ENCODE results near the gene COX7A1.
"Not testable (repeated sequence)": the region's sequence is repeated elsewhere in the genome, so short reads cannot be mapped to it uniquely, and the experiment has no call there.

Gene COX7A1

GRCh38 chr19:36152352-36153091 is at the start of gene COX7A1:
Gene COX7A1 (minus strand): TSS chr19:36152447. CDS start chr19:36152407, 40 bp downstream.
- no peak for DNase-seq

- no peak for DNase-seq
These were observed 49.4 kb upstream of the COX7A1 start for GRCh38 chr19:36201684-36202083.

GRCh38 chr19:36198119-36198518 is 45.9 kb upstream of the COX7A1 start:
- no peak for DNase-seq

- DNase-seq = no peak
These were observed 44.0 kb upstream of the COX7A1 start for GRCh38 chr19:36196249-36196648.

- not testable (repeated sequence) for DNase-seq
These were observed 34.5 kb upstream of the COX7A1 start for GRCh38 chr19:36186722-36187121.

GRCh38 chr19:36183245-36183628 is 31.0 kb upstream of the COX7A1 start:
- DNase-seq = no peak

- DNase-seq = no peak
These were observed 30.5 kb upstream of the COX7A1 start for GRCh38 chr19:36182612-36183244.

- not testable (repeated sequence) for DNase-seq
These were observed 26.8 kb upstream of the COX7A1 start for GRCh38 chr19:36179077-36179476.

- not testable (repeated sequence) for DNase-seq
These were observed 21.6 kb upstream of the COX7A1 start for GRCh38 chr19:36173846-36174245.

- no peak for DNase-seq
These were observed 20.6 kb upstream of the COX7A1 start for GRCh38 chr19:36172852-36173251.

- no peak for DNase-seq
These were observed 17.0 kb upstream of the COX7A1 start for GRCh38 chr19:36169084-36169760.

- no peak for DNase-seq
These were observed 11.6 kb upstream of the COX7A1 start for GRCh38 chr19:36163813-36164212.

GRCh38 chr19:36160821-36161596 is 8.8 kb upstream of the COX7A1 start:
- DNase-seq = no peak

- DNase-seq = no peak
These were observed 879 bp upstream of the COX7A1 start for GRCh38 chr19:36153126-36153525.

- DNase-seq = no peak
These were observed 262 bp downstream of the COX7A1 start for GRCh38 chr19:36152019-36152351.

- no peak for DNase-seq
These were observed 866 bp downstream of the COX7A1 start for GRCh38 chr19:36151144-36152018.

GRCh38 chr19:36150586-36150985 is 1.7 kb downstream of the COX7A1 start:
- no peak for DNase-seq

GRCh38 chr19:36149673-36150406 is 2.4 kb downstream of the COX7A1 start:
- DNase-seq = no peak

GRCh38 chr19:36144624-36145023 is 7.6 kb downstream of the COX7A1 start:
- no peak for DNase-seq

- DNase-seq = no peak
These were observed 9.8 kb downstream of the COX7A1 start for GRCh38 chr19:36142496-36142895.

- DNase-seq = no peak
These were observed 10.2 kb downstream of the COX7A1 start for GRCh38 chr19:36142046-36142445.

All from SIG-M5 (cell line).